ENCODE data around the gene GPR39.

Gene GPR39

DNA sequence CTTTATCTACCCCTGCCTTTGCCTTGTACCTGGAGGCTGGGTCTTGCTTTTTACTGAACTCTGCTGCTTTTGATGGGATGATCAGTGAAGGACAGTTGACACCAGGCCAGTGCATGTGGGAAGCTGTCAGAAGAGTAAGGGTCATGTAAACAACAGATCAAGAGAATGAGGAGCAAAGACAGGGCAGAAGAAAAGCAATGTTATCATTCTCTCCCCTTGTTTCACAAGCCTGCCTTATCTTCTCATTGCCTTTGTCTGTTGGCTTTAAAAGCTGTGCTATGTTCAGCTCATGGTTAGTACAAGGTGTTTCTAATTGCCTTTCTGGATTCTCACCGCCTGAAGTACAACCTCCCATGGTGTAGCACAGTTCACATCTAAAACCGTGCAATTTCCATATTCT lies 225.8 kb downstream of the GPR39 start:
- DNase-seq (ENCODE audit: low read depth), result no peak

DNA sequence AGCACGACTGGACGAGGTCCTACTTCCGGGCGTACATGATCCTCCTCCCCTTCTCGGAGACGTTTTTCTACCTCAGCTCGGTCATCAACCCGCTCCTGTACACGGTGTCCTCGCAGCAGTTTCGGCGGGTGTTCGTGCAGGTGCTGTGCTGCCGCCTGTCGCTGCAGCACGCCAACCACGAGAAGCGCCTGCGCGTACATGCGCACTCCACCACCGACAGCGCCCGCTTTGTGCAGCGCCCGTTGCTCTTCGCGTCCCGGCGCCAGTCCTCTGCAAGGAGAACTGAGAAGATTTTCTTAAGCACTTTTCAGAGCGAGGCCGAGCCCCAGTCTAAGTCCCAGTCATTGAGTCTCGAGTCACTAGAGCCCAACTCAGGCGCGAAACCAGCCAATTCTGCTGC lies 228.6 kb downstream of the GPR39 start:
- no peak for DNase-seq (ENCODE audit: low read depth)

GRCh38 chr2:132645722-132646539 lies 229.3 kb downstream of the GPR39 start:
- DNase-seq (ENCODE audit: low read depth), result no peak

- no peak for DNase-seq (ENCODE audit: low read depth)
These were observed 230.0 kb downstream of the GPR39 start for GRCh38 chr2:132646540-132647108.

- DNase-seq (ENCODE audit: low read depth), result peak; percentile 67
These were observed 234.8 kb downstream of the GPR39 start for GRCh38 chr2:132651115-132652045.

DNA sequence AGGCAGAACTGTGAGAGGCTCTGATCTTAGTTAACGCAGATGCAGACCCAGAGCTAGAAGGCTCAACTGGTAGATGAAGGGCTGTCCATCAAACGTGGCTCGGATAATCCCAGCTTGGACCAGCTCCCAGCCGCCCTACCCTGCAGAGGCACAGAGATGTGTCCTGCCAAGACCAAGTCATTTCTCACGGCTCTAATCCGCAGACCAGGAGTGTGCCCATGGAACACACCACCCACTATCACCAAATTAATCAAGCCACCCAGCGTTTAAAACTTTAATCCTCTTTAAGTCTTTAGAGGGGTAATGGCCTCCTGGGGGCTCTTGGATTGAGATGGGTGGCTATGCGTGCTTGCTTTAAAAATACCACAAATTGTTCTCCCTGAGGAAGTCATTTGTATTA lies 235.9 kb downstream of the GPR39 start:
- DNase-seq (ENCODE audit: low read depth), result no peak

- no peak for DNase-seq (ENCODE audit: low read depth)
These were observed 237.7 kb downstream of the GPR39 start for GRCh38 chr2:132654335-132654734.

GRCh38 chr2:132654968-132655367 lies 238.4 kb downstream of the GPR39 start:
- DNase-seq (ENCODE audit: low read depth), result no peak

DNA sequence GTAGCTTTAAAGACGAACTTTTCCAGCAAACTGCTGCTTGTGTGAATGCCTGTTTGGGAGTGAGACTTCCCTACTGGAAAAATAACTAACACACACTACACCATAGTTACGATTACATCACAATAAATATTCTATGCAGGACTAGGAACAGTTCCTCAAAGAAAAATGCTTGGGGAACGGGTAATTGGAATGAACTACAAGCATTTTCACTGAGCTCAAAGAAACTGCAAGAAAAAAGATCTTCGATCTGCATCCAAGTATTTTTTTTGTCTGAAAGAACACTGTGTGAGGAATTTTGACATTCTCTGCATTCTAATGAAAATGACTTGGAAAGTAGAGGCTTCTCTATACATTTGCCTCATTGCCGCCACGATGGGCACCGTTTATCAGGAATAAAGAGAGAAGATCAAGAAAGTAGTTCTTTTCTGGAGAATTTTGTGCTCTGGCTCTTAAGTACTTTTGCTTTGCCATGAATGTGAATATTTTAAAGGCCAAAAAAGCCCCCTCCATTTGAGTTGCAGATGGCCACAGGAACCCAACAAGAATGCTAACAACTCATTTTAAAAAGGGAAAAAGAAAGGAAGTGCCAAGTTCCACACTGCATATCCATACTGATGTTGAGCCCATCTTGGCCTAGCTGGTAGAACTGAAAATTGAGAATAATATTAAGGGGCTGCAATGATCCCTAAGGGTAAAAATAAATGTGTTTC lies 239.8 kb downstream of the GPR39 start:
- DNase-seq (ENCODE audit: low read depth), result no peak

GRCh38 chr2:132659331-132659730 lies 242.7 kb downstream of the GPR39 start:
- no peak for DNase-seq (ENCODE audit: low read depth)

DNA sequence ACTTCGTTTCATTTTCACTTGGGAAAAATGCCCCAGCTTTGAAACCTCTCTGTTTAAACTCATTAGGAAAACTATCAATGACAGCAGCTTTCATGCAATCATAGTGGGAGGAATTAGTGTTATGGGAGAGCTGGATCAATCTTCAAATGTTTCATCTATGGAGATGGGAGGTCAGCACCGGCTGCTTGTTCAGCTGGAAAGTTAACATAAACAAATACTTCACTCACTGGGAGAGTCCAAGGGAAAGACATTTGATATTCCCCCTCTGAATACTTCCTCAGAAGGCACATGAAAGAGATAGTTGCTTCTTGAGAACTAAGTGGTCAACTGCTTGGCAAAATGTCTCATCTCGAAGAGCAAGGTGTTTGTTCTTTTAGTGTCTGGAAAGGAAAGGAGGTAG lies 246.1 kb downstream of the GPR39 start:
- no peak for DNase-seq (ENCODE audit: low read depth)

- no peak for DNase-seq (ENCODE audit: low read depth)
These were observed 247.5 kb downstream of the GPR39 start for GRCh38 chr2:132664096-132664495.

DNA sequence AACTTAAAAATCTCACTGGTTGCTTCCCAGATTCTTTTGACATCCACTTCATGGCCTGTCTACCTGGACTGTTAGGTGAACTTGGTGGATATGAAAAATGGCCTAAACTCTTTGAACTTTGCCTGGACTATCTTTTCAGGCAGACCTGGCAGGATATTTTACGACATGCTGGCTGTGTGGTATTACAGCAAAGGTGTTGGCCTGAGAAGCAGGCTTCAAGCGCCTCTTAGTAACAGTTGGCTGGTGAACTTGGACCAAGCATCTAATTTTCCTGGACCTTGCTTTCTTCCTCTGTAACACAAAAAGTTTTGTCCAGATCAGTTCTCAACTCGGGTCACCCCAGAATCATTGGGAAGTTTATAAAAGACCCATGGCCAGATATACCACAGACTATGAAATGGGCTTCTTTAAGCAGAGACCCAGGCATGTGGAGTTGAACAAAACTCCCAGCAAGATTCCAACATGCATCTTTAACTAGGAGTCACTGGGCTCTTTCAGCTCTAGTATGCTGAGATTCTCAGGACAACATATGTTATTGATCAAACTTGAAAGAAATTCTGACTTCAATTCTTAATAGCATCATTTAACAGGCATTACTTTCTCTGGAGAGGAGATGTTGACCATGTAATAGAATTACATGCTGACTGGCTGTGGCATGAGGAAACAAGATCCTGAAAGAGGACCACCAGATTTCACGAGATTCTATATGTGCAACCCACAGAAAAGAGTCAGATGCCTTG lies 249.0 kb downstream of the GPR39 start:
- no peak for DNase-seq (ENCODE audit: low read depth)

GRCh38 chr2:132667706-132668105 lies 251.1 kb downstream of the GPR39 start:
- DNase-seq (ENCODE audit: low read depth), result peak; percentile 3

- DNase-seq (ENCODE audit: low read depth), result peak; percentile 40
These were observed 251.7 kb downstream of the GPR39 start for GRCh38 chr2:132668189-132668823.

DNA sequence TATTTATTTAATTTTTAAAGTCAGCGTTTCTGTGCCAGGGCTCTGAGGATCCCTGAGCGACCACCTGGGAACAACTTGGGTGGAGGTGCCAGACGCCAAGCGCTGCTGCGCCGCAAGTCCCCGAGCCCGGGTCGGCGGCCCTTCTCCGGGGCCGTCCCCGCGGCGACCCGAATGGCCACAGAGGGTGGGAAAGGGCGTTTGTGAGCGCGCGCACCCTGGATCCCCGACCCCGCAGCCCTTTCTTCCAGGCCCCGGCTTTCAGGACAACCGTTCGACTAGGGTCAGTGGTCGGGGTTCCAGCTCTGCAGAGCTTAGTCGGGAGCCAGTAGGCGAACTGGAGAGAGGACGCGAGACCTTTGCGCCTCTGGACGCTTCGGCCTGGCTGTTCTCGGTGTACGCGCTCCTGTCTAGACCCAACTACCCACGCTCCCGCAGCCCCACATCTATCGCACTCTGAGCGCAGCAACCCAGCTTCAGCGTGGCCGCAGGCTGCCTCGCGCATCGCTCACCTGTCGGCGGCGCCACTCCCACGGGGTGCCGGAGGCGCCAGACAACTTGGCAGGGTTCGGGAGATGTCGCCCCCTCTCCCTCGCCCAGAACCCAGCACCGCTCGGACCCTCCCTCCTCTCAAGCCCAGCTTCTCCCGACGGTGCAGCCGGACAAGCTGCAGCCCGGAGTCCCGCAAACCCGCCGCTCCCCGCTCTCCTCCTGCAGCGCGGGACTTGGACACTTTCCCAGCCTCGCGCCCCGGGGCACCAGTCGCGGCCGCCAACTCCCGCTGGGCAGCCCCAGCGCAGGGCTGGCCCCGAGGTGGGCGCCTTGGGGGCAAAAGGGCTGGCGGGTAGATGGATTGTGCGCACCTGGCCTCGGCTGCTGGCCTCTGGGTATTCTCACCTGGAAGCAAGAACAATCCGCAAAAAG lies 252.6 kb downstream of the GPR39 start:
- peak; percentile 43 for DNase-seq (ENCODE audit: low read depth)

DNA sequence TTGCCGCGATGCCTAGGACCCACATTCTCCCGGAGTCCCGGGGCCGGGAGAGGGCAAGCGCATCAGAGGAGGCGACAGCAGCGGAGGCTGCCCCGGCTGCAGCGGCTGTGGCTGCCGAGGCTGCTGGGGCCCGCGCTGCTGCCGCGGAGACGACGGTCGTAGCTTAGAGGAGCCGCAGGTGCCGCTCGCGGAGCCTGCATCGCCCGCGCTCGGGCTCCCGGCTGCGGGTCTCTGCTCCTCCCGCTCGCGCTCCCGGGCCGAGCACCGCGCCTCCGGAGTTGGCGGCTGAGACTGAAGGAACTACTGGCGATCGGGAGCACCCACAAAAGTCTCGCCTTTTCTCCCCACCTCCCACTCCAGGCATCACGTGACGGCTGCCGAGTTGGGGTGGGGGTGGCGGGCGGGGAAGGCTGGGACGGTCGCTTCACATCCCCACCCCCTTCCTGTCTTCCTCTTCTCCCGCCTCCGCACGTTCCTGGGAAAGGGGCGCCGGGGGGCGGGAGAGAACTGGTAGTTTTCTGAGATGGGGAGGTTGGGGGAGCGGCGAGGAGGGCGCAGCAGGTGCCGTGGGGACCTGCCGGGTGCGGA lies 253.4 kb downstream of the GPR39 start, which contains the start of gene LYPD1:
Gene LYPD1, minus strand, starts transcription at position 298 of the 588 bp plus-strand sequence. Its CDS starts 273 bp downstream, at position 25.
- DNase-seq (ENCODE audit: low read depth), result peak; percentile 59

DNA sequence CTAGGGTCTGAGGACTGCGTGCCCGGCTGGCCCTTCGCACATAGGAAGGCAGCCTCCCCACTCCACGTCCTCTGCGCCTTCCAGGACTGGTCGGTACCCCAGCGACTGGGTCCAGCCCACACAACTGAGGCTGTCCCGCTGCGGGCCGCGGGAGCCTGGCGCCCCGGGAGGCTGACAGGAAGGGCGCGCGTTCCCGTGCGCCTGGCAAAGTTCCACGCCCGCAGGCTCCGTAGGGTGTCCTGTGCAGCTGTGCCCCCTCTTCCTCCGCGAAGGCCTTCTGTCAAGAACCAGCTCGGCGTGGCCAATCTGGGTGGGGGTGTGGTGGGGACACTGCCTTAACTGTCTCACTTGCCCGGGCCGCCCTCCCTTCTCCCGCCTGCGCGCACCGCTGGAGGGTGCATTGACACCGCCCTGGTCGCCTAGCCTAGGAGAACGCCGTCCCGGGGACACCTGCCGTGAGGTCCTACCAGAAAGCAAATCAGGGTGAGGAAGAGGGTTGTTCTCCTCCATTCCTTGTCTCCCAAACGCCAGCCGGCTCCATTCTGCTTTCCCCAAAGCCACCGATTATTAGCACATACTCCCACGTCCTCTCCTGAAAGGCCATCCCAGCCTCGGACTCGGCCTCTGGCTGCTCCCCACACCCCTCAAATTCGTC lies 254.0 kb downstream of the GPR39 start:
- DNase-seq (ENCODE audit: low read depth), result peak; percentile 62
